Upper lobe of left lung (tissue), 6 donors: ENCODE measurements around the gene BNC1. TPM values are rescaled to one million over a fixed set of nuclear protein-coding genes. Genes with fewer than 3 reads are reported as not detected.
"Not testable (repeated sequence)": the region's sequence is repeated elsewhere in the genome, so short reads cannot be mapped to it uniquely, and the experiment has no call there.

Experiments used
- ATAC-seq, 2 donors: fragments of 200-7000 bp; cut with Tn5 transposase; one replicate each; pipeline ENCODE4 v1.9.1; 2022; ENCODE audit warnings: mild to moderate bottlenecking in 2 of 2, moderate library complexity in 2 of 2; ENCODE audit not compliant: low FRiP score in 2 of 2
- DNase-seq, 2 donors: peaks; one replicate each; pipeline ENCODE4 v3.0.0-alpha.2; 2019 to 2020
- H3K27ac ChIP-seq, 4 donors: fragments of 200-600 bp; sonication (generic); one replicate each; pipeline ENCODE4 v1.5.1; 2016 to 2019
- H3K27me3 ChIP-seq, 4 donors: fragments of 200-600 bp; sonication (generic); one replicate each; pipeline ENCODE4 v1.5.1; 2017 to 2019
- H3K36me3 ChIP-seq, 4 donors: fragments of 200-600 bp; sonication (generic); one replicate each; pipeline ENCODE4 v1.5.1; 2016 to 2019
- H3K4me1 ChIP-seq, 4 donors: fragments of 200-600 bp; sonication (generic); one replicate each; pipeline ENCODE4 v1.5.1; 2018 to 2019
- H3K4me3 ChIP-seq, 4 donors: fragments of 200-600 bp; sonication (generic); one replicate each; pipeline ENCODE4 v1.5.1; 2017 to 2019; ENCODE audit warnings: mild to moderate bottlenecking in 2 of 4, moderate library complexity in 1 of 4
- H3K9me3 ChIP-seq, 4 donors: fragments of 200-600 bp; sonication (generic); one replicate each; pipeline ENCODE4 v1.5.1; 2018 to 2019
- EP300 ChIP-seq, 4 donors: sonication (generic); formaldehyde crosslinking; IDR thresholded peaks; one replicate each; pipeline ENCODE4 v1.5.1; 2017; ENCODE audit warnings: antibody characterized with exemption in 4 of 4, control low read depth in 2 of 4
- POLR2A ChIP-seq, 4 donors: fragments of 450-650 bp; IDR thresholded peaks; one replicate each; pipeline ENCODE4 v1.5.1; 2016 to 2017; ENCODE audit warnings: antibody characterized with exemption in 4 of 4, mild to moderate bottlenecking in 2 of 4
- POLR2AphosphoS5 ChIP-seq, 2 donors: sonication (generic); formaldehyde crosslinking; IDR thresholded peaks; one replicate each; pipeline ENCODE4 v1.5.1; 2017; ENCODE audit warnings: antibody characterized with exemption in 2 of 2
- WGBS, 2 donors: methylation state at CpG; one replicate each; pipeline ENCODE4 v1.1.5; 2017 to 2018; 5-methylcytosine and 5-hydroxymethylcytosine counted together
- total RNA-seq, 6 donors: library from RNA; depleted of rRNA in 4 of 6; stranded (reverse); fragments of >200 nt in 4 of 6; gene quantifications; one replicate each; pipeline versions ENCODE4 v1.1.0 to v1.2.1, GENCODE V29; 2016 to 2021
- TF ChIP-seq, protein P1 (sequence below), 6 experiments: fragments of 450-650 bp in 4 of 6; fragments of 200-600 bp in 2 of 6; sonication (generic) in 2 of 6; IDR thresholded peaks; one replicate each; pipeline ENCODE4 v1.5.1; 2016 to 2019; ENCODE audit warnings: antibody characterized with exemption in 6 of 6
- donor health status: DM: no; HTN: no; CAD: no; lungs with moderate emphysema.
- donor health status: DM: no; HTN: yes; CAD: no; lungs with severe emphysema.

BNC1 gene
- total RNA-seq, 6 donors from 2014 or later, result 0.07 to 0.31 (median 0.15) TPM; not detected in 3

DNA sequence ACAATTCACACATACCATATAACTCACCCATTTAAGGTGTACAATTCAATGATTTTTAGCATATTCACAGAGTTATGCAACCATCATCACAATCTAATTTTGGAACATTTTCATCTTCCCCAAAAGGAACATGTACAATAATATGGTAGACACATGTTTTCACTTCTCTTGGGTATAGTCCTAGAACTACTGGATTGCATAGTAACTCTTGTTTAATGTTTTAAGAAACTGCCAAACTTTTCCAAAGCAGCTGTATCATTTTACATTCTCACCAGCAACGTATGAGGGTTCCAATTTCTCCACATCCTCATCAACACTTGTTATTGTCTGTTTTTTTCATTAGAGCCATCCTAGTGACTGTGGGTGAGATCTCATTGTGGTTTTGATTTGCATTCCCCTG is 14.3 kb downstream of the BNC1 start:
- DNase-seq (no peak), ATAC-seq (no peak)
- Histone ChIP-seq H3K27me3 (no peaks in the 10 kb centered on the region), H3K4me3 (no peak overlapping the region), H3K36me3 (no peaks in the 10 kb centered on the region), H3K9me3 (no peaks in the 10 kb centered on the region), H3K4me1 (no peaks in the 10 kb centered on the region), H3K27ac (no peak overlapping the region)
- WGBS, 2 donors, result 46 to 54% methylated on average over 1 of the region's 1 CpG
- TF ChIP-seq EP300 (IDR thresholded peaks at IDR 0.05) (no peak), POLR2A (IDR thresholded peaks at IDR 0.05) (no peak), POLR2AphosphoS5 (IDR thresholded peaks at IDR 0.05) (no peak)
- TF ChIP-seq, protein P1, sequence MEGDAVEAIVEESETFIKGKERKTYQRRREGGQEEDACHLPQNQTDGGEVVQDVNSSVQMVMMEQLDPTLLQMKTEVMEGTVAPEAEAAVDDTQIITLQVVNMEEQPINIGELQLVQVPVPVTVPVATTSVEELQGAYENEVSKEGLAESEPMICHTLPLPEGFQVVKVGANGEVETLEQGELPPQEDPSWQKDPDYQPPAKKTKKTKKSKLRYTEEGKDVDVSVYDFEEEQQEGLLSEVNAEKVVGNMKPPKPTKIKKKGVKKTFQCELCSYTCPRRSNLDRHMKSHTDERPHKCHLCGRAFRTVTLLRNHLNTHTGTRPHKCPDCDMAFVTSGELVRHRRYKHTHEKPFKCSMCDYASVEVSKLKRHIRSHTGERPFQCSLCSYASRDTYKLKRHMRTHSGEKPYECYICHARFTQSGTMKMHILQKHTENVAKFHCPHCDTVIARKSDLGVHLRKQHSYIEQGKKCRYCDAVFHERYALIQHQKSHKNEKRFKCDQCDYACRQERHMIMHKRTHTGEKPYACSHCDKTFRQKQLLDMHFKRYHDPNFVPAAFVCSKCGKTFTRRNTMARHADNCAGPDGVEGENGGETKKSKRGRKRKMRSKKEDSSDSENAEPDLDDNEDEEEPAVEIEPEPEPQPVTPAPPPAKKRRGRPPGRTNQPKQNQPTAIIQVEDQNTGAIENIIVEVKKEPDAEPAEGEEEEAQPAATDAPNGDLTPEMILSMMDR (IDR thresholded peaks at IDR 0.05), result no peak

DNA sequence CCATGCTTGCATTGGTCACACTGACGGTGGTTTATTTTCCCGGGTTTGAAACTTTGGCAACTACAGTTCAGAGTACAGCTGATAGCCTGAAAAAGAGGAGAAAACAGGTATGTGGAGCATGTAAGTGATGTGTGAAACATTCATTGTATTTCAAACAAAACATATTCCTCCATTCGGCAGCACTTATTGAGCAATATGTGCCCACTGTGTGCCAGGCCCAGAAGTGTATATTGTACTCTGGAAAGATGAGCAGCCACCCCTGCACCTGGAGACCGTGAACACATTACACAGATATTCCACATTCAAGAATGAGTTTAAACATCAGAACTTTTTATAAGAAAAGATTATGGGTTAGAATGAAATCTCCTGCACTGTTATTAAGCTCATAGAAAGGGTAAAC is 16.3 kb downstream of the BNC1 start:
- no peaks in the 10 kb centered on the region for H3K27me3 ChIP-seq
- no peak for ATAC-seq
- no peaks in the 10 kb centered on the region for H3K36me3 ChIP-seq
- H3K9me3 ChIP-seq, result no peaks in the 10 kb centered on the region
- 83 to 88% methylated on average over 4 of the region's 4 CpGs for WGBS, 2 donors
- H3K4me3 ChIP-seq, result no peak overlapping the region
- no peaks in the 10 kb centered on the region for H3K4me1 ChIP-seq
- no peak for DNase-seq
- TF ChIP-seq EP300 (IDR thresholded peaks at IDR 0.05) (no peak), POLR2AphosphoS5 (IDR thresholded peaks at IDR 0.05) (no peak), POLR2A (IDR thresholded peaks at IDR 0.05) (no peak)
- TF ChIP-seq, protein P1 (IDR thresholded peaks at IDR 0.05), result no peak
- H3K27ac ChIP-seq, result no peak overlapping the region

DNA sequence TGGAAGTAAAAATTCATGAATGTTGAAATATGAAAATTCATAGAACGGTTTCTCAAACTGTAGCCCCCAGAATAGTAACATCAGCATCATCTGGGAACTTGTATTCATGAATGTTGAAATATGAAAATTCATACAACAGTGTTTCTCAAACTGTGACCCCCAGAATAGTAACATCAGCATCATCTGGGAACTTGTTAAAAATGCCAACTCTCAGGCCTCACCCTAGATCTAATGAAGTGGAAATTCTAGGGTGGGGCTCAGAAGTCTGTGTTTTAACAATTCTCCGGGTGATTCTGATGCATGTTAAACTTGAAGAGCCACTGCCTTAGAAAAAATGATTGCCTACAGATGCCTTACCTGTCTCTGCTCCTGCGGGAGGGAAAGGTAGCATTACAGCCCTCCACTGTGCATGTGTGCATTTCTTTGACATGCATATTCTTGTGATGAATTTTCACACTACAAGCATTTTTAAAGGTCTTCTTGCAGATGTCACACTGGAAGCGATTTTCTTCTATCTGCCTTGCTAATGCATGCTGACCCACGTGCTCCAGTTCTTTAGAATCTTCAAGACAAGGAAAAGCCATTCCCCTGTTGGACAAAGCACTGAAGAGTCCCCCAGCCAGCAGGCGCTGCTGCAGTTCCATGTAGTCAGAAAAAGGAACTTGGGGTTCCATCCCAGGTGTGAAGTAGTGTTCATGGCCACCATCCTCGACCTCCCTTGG is 21.7 kb downstream of the BNC1 start:
- Histone ChIP-seq H3K27me3 (no peaks in the 10 kb centered on the region), H3K4me1 (no peaks in the 10 kb centered on the region), H3K9me3 (no peaks in the 10 kb centered on the region), H3K27ac (no peak overlapping the region), H3K4me3 (no peak overlapping the region), H3K36me3 (no peaks in the 10 kb centered on the region)
- ATAC-seq (no peak), DNase-seq (no peak)
- TF ChIP-seq, protein P1 (IDR thresholded peaks at IDR 0.05), result no peak
- no peak for TF ChIP-seq EP300 (IDR thresholded peaks at IDR 0.05)
- TF ChIP-seq POLR2A (IDR thresholded peaks at IDR 0.05), result no peak
- TF ChIP-seq POLR2AphosphoS5 (IDR thresholded peaks at IDR 0.05), result no peak
- 82 to 91% methylated on average over 6 to 7 of the region's 7 CpGs for WGBS, 2 donors

DNA sequence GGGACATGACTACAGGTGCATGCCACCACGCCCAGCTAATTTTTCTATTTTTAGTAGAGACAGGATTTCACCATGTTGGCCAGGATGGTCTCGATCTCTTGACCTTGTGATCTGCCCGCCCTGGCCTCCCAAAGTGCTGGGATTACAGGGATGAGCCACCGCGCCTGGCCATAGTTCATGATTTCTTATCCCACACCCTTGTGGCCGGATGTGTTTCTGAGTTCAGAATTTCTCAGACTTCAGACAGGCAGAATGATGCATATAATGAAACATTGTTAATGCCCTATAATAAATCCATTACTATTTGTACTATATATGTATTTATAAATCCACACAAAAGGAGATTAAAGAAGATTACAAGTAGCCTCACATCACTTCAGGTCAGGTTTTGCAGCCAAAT is 22.3 kb downstream of the BNC1 start:
- not testable (repeated sequence) for ATAC-seq, H3K4me3 ChIP-seq, H3K27me3 ChIP-seq, H3K27ac ChIP-seq, H3K36me3 ChIP-seq, DNase-seq, H3K9me3 ChIP-seq, H3K4me1 ChIP-seq
- WGBS, 2 donors, result 89 to 94% methylated on average over 6 of the region's 6 CpGs

DNA sequence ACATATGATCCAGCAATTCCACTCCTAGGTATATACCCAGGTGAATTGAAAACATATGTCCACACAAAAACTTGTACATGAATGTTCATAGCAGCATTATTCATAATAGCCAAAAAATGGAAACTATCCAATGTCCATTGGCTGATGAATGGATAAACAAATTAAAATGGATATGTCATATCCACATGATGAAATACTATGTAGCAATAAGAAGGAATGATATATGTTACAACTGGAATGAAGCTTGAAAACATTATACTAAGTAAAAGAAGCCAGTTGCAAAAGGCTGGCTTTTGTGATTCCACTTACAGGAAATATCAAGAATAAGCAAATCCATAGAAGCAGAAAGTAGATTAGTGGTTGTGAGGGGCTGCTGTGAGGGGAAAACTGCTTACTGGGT is 33.7 kb downstream of the BNC1 start:
- DNase-seq (no peak), ATAC-seq (no peak)
- Histone ChIP-seq H3K9me3 (no peaks in the 10 kb centered on the region), H3K36me3 (no peaks in the 10 kb centered on the region), H3K4me3 (no peak overlapping the region), H3K4me1 (peaks cover 0 to 3% (median 0%) of the 10 kb centered on the region in 4 donors), H3K27ac (no peak overlapping the region), H3K27me3 (no peaks in the 10 kb centered on the region)
- TF ChIP-seq, protein P1 (IDR thresholded peaks at IDR 0.05), result no peak
- TF ChIP-seq EP300 (IDR thresholded peaks at IDR 0.05) (no peak), POLR2AphosphoS5 (IDR thresholded peaks at IDR 0.05) (no peak), POLR2A (IDR thresholded peaks at IDR 0.05) (no peak)
